Esophagus muscularis mucosa (tissue), 3 donors: ENCODE measurements around the gene GSTO2.
A peak's percentile ranks its signal among the peaks of the same experiment; 100 is the strongest.

Experiments used
- POLR2A ChIP-seq: fragments of 450-650 bp; IDR thresholded peaks from one replicate; pipeline ENCODE4 v1.6.1; 2017; ENCODE audit warnings: antibody characterized with exemption, moderate library complexity, mild to moderate bottlenecking, low read depth
- POLR2AphosphoS5 ChIP-seq, 2 donors: sonication (generic); formaldehyde crosslinking; IDR thresholded peaks; one replicate each; pipeline ENCODE4 v1.6.1; 2017; ENCODE audit warnings: antibody characterized with exemption in 2 of 2
- TF ChIP-seq, protein P1 (sequence below), 3 experiments: fragments of 200-600 bp in 2 of 3; fragments of 450-650 bp in 1 of 3; sonication (generic) in 2 of 3; IDR thresholded peaks; one replicate each; pipeline ENCODE4 v1.5.1; 2017 to 2019; ENCODE audit warnings: antibody characterized with exemption in 3 of 3, mild to moderate bottlenecking in 2 of 3, moderate library complexity in 1 of 3

DNA sequence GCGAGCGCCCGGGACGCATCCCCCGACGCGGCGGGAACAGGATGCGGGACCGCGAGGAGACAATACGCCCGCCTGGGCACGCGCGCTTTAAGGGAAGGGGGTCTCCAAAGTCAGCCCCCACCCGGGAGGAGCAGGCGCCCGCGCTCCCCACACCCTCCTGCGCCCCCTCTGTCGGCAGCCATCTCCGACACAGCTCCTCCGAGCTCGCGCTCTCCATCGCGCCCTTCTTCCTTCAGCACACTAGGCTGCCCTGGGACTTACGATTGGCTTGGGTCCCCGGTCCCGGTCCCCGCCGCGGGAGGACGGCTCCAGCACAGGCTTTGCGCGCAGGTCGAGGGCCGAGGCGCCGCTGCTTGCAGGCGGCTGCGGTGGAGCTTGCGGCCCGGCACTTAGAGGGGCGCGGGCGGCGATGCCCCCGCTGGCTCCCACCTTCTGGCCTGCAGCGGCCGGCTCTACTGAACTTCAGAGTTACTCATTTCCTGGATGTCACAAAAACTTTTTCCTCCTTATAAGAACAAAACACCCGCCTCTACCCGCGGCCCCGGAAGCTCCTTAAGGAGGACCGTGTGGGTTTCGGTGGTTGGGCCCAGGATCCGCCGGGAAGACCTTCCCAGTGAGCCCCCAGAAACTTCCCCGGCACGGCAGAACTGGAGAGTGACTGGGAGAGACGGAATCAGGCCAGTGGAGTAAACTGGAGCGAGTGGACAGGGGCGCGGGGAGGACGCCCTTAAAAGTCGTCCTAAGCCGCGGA is 69.2 kb downstream of the GSTO2 start, which contains the start of gene ITPRIP:
- TF ChIP-seq, protein P1, sequence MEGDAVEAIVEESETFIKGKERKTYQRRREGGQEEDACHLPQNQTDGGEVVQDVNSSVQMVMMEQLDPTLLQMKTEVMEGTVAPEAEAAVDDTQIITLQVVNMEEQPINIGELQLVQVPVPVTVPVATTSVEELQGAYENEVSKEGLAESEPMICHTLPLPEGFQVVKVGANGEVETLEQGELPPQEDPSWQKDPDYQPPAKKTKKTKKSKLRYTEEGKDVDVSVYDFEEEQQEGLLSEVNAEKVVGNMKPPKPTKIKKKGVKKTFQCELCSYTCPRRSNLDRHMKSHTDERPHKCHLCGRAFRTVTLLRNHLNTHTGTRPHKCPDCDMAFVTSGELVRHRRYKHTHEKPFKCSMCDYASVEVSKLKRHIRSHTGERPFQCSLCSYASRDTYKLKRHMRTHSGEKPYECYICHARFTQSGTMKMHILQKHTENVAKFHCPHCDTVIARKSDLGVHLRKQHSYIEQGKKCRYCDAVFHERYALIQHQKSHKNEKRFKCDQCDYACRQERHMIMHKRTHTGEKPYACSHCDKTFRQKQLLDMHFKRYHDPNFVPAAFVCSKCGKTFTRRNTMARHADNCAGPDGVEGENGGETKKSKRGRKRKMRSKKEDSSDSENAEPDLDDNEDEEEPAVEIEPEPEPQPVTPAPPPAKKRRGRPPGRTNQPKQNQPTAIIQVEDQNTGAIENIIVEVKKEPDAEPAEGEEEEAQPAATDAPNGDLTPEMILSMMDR (IDR thresholded peaks at IDR 0.05) = peak in 1 of 3 experiments; percentile 2
- TF ChIP-seq POLR2AphosphoS5 (IDR thresholded peaks at IDR 0.05) (peak; percentile 96 to 99), POLR2A (peak; percentile 95)
